Ascending aorta (tissue), 2 donors: ENCODE data around the gene ACTA2. TPM values are rescaled to one million over a fixed set of nuclear protein-coding genes. Genes with fewer than 3 reads are reported as not detected.

Experiments used
- DNase-seq, 2 donors: peaks; one replicate each; pipeline ENCODE4 v3.0.0-alpha.2; 2019; ENCODE audit warnings: low spot score in 2 of 2
- H3K27ac ChIP-seq, 2 donors: fragments of 200-600 bp; sonication (generic); one replicate each; pipeline ENCODE4 v1.5.1; 2016 to 2017; ENCODE audit warnings: mild to moderate bottlenecking in 1 of 2
- H3K27me3 ChIP-seq: fragments of 200-600 bp; sonication (generic); one replicate; pipeline ENCODE4 v1.5.1; 2017
- H3K36me3 ChIP-seq, 2 donors: fragments of 200-600 bp; sonication (generic); one replicate each; pipeline ENCODE4 v1.5.1; 2016
- H3K4me1 ChIP-seq, 2 donors: fragments of 200-600 bp; sonication (generic); one replicate each; pipeline ENCODE4 v1.5.1; 2016 to 2017; ENCODE audit warnings: mild to moderate bottlenecking in 1 of 2
- H3K4me3 ChIP-seq, 2 donors: fragments of 200-600 bp; sonication (generic); one replicate each; pipeline ENCODE4 v1.5.1; 2016 to 2017; ENCODE audit warnings: mild to moderate bottlenecking in 1 of 2
- H3K9me3 ChIP-seq, 2 donors: fragments of 200-600 bp; sonication (generic); one replicate each; pipeline ENCODE4 v1.5.1; 2016
- CTCF ChIP-seq, 3 experiments: fragments of 200-600 bp in 2 of 3; fragments of 450-650 bp in 1 of 3; sonication (generic) in 2 of 3; IDR thresholded peaks; one replicate each; pipeline ENCODE4 v1.5.1; 2016 to 2019; ENCODE audit warnings: antibody characterized with exemption in 3 of 3, mild to moderate bottlenecking in 1 of 3, moderate library complexity in 1 of 3
- intact Hi-C: fragments of 100-400 bp; cut with DNase I; formaldehyde crosslinking; loops from one replicate; pipeline ENCODE4 v1.15.1; 2023
- total RNA-seq: library from RNA; depleted of rRNA; stranded (reverse); fragments of >200 nt; gene quantifications from one replicate; pipeline ENCODE4 v1.1.0, GENCODE V29; 2016

ACTA2 gene
- total RNA-seq, 1 donor from 2014 or later = 5,316 TPM

DNA sequence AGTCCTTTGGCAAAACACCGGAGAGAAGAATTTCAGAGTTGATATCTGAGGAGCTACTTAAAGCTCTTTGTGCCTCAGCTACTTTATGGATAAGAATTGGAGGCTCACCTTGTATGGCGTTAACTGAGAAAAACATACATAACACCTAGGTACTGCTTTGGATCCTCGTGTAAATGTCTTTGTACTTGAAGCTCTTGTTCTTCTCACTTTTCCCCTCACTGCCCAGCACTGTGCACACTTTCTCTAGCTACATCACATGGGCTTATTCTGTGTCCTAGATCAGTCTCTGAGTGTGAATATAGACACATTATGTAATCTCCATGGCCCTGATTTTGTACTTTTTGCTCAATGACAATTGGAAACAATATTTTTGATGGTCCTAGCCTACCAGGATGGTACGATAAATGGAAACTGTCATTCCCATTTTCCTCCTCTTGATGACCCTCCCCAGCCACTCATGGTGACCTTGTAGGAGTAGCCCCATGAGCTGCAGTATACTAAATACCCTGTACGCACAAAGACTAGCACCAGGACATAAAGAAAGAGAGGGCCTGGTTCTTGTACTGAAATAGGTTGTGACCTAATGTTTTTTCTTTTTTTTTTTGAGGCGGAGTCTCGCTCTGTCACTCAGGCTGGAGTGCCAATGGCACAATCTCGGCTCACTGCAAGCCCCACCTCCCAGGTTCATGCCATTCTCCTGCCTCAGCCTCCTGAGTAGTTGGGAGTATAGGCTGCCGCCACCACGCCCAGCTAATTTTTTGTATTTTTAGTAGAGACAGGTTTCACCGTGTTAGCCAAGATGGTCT lies 50.4 kb downstream of the ACTA2 start:
- no peak overlapping the region for H3K4me3 ChIP-seq
- DNase-seq = no peak
- no peak overlapping the region for H3K27ac ChIP-seq
- no peak for TF ChIP-seq CTCF (IDR thresholded peaks at IDR 0.05)
- no peaks in the 10 kb centered on the region for H3K9me3 ChIP-seq
- intact Hi-C loops = no loop called here
- no peaks in the 10 kb centered on the region for H3K36me3 ChIP-seq
- no peaks in the 10 kb centered on the region for H3K27me3 ChIP-seq
- no peaks in the 10 kb centered on the region for H3K4me1 ChIP-seq

DNA sequence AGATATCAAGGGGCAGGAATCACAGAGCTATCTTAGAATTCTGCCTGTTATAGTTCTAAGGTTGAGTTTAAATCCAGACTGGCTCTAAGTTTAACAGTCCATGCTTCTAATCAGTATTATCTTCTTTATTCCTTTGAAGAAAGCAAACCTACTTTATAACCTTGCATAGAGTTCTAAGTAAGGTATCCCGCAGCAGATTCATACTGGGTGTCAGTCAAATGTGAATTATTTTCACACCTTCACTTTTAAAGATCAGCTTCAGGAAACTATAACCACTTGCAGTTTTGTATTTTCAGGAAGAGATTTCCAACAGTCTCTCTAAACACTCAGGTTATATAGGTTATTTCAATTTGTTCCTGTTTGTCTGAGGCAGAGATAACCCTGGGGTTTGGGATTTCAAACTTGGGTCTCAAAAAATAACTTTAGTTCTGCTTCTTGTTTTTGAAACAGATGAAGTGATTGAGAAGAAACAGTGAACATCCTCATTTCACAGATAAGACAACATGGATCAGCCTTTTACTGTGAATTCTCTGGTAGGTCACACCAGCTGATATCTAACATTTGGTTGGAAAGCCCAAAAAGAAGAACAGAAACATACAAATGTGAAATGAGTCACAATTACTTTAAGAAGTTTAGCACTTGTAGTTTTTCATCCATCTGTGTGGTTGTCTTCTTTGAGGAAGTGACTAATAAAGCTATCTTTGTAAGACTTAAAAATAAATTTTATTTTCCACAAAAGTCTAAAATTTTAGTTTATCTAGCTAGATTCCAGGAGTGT lies 51.2 kb downstream of the ACTA2 start:
- Histone ChIP-seq H3K4me1 (no peaks in the 10 kb centered on the region), H3K27ac (no peak overlapping the region), H3K9me3 (no peaks in the 10 kb centered on the region), H3K36me3 (no peaks in the 10 kb centered on the region), H3K27me3 (no peaks in the 10 kb centered on the region), H3K4me3 (no peak overlapping the region)
- TF ChIP-seq CTCF (IDR thresholded peaks at IDR 0.05) = no peak
- no peak for DNase-seq
- intact Hi-C loops = no loop called here

DNA sequence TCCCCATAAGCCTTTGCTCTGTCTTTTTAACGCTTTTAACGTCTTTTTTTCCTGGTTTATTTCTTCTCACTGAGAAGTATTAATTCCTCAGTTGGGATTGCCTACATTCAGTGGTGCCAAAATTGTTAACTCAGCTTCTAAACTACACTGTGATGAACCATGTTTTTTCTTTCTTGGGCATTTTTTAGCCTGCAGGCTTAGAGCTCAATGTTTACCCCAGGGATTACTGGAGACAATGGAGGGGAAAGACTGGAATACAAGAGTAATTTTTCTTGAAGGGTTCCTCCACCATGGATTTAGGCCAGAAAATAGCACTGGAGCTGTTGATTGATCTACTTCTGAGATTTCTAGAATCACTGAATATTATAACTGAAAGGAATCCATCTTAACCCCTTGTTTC lies 52.7 kb downstream of the ACTA2 start:
- H3K4me1 ChIP-seq = no peaks in the 10 kb centered on the region
- H3K36me3 ChIP-seq = no peaks in the 10 kb centered on the region
- no peaks in the 10 kb centered on the region for H3K9me3 ChIP-seq
- no peak for DNase-seq
- no peak overlapping the region for H3K27ac ChIP-seq
- no peaks in the 10 kb centered on the region for H3K27me3 ChIP-seq
- no peak for TF ChIP-seq CTCF (IDR thresholded peaks at IDR 0.05)
- H3K4me3 ChIP-seq = no peak overlapping the region
- intact Hi-C loops = no loop called here

DNA sequence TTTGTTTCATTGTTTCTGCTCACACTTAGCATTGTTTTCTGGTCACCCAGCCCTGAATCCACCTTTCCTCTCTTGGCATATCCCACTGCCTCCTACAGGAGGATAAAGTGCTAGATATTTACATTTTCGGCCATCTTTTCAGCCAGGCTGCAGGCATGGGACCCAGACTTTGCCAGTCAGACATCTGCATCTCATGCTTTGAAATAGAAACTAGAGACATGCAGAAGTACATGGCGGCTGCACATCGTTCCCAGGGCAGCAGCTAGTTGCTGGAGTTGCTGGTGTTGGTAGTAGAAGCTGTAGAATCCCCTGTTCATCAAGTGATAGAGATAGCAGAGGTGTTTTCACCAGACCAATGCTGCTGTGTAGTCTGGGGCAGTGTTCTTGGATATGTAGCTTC lies 53.8 kb downstream of the ACTA2 start:
- intact Hi-C loops = no loop called here
- H3K27ac ChIP-seq = no peak overlapping the region

More for the DNA sequence above, 53.8 kb downstream of the ACTA2 start:
- DNase-seq = no peak
- Histone ChIP-seq H3K27me3 (no peaks in the 10 kb centered on the region), H3K4me1 (no peaks in the 10 kb centered on the region), H3K36me3 (no peaks in the 10 kb centered on the region), H3K4me3 (no peak overlapping the region), H3K9me3 (no peaks in the 10 kb centered on the region)
- TF ChIP-seq CTCF (IDR thresholded peaks at IDR 0.05) = no peak
